UCSD-AML1 (cell line): ENCODE results near the gene TTI1.

Experiments used
- DNase-seq: peaks from one replicate; lab custom pipeline; 2025; ENCODE audit not compliant: unreplicated experiment; lab: John Stamatoyannopoulos, UW

TTI1 gene

GRCh38 chr20:37989601-37990295 is 43.5 kb downstream of the TTI1 start:
- no peak for DNase-seq

DNA sequence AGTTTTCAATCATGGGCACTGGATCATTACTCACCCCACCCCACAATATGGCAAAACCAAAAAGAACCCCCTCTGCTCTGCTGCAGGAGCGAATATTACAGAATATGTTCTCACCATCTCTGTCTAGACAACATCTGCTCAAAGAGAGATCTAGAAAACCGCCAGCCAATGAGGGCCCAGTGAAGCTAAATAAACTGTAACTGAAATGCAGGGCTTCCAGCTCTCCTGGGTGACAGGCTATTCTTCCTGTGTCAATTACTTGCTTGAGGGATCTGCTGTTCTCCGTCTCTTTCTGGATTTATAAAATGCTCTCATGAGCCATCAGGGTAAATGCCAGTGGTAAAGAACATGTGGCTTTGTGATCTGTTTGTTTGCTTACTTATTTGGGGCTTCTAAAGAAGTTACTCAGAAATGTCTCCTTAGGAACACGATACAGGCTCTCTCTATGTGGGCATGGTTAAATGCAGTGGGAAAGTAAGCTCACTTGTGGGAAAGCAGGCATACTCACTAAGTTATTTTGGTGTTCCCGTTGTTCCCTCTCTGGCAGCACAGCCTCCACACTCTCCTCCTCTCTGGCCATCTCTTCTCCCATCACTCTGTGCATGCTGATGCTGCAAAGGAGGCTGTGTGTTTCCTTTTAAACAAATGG is 44.8 kb downstream of the TTI1 start:
- DNase-seq, result no peak

DNA sequence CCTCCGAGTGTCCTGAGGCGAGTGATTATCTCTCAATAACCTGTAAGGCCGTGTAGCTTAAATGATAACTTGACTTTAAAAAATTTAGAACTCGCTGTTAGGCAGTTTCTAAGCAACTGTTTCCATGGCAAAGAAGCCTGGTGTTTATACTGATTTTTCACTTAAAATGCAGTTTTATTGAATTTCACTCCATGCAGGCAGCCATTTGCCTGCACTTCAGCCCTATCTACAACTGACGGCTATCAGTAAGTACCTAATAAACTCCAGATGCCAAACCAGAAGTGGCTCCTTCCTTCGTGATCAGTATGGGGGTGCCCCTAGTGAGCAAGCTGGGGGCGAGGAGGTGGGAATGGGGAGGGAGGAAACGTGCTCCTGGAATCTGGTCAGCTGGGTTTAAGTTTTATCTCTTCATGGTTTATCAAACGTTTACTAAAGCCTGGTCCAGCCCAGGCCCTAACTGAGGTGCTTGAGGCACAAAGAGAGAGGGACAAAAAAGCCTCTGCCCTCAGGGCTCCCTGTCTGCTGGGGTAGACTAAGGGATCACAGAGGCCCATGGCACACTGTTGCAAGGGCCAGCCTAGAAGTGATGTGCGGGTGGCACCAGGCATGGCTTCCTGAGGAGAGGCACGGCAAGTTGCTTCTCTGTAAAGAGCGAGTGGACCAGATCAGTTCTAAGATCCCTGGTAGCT is 45.5 kb downstream of the TTI1 start:
- DNase-seq, result no peak

- DNase-seq, result no peak
These were observed 46.2 kb downstream of the TTI1 start for GRCh38 chr20:37986873-37987601.

DNA sequence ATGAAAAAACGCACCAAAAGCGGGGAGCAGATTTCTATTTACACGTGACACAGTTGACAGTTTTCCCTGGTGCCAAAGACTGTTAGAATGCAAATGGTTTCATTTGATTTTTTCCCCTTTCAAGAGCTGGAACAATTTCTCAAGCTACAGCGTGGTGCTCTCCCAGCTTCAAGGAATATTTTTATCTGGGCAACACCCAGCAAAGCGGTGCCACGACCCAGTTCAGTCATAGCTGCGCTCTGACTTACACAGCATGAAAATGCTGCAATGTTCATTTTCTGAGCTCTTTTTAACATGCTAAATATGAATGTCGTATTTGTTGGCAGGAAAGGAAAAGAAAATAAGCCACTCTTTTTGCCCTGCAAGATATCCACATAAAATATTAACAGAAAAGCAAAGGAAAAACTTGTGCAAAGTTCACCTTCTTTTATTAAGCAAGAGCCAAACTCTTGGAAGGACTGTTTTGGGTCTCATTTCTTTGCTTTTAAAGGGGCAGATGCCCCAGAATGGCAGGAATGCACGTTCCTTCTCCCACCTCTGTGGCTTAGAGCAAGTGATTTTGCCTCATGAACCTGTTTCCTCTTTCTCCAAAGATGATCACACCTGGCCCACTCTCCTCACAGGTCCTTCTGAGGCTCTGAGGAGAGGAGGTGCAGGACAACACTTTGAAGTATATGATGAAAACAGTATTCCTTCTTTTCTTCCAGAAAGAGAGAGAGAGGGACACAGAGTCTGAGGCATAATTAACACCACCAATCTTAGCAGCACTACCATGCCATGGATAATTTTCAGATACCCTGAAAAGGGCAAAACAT is 47.0 kb downstream of the TTI1 start:
- DNase-seq, result no peak

GRCh38 chr20:37984018-37984785 is 49.1 kb downstream of the TTI1 start:
- DNase-seq, result no peak

- DNase-seq, result no peak
These were observed 50.0 kb downstream of the TTI1 start for GRCh38 chr20:37983286-37983685.

DNA sequence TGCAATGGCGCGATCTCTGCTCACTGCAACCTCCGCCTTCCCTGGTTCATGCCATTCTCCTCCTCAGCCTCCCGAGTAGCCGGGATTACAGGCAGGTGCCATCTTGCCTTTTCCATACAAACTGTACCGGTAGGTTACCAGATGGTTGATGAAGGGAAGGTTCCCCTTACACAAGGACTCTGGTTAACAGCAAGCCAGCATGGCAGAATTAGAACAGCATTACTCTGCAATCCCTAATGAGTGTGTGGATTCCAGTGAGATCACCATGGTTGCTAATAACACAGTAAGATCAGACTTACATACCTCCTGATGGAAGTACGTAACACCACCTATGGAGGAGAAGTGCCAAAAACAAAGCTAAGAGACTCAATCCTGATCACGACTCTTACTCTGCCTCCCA is 51.7 kb downstream of the TTI1 start:
- DNase-seq, result no peak

GRCh38 chr20:37980876-37981275 is 52.4 kb downstream of the TTI1 start:
- DNase-seq, result no peak

- DNase-seq, result no peak
These were observed 52.9 kb downstream of the TTI1 start for GRCh38 chr20:37980383-37980782.

- DNase-seq, result no peak
These were observed 54.0 kb downstream of the TTI1 start for GRCh38 chr20:37979021-37979985.

- no peak for DNase-seq
These were observed 55.5 kb downstream of the TTI1 start for GRCh38 chr20:37977786-37978185.

- no peak for DNase-seq
These were observed 55.9 kb downstream of the TTI1 start for GRCh38 chr20:37977338-37977737.

DNA sequence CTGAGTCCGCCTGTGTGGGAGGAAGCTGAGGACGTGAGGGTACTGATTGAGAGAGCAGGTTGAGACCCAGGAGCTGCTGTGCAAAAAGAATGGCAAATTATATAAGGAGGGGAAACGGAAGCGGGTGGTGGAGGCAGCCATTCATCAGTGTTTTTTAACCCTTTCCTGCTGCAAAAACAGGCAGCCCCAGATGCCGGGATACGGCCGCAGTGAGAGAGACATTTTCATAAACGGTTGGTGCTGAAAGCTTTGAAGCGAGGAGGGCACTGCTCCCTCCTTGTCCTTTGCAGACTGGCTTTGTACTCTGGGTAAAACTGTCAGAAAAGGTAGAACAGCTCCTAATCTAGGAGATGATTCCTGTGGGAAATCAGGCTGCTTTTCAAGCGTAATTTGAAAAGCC is 56.4 kb downstream of the TTI1 start:
- DNase-seq, result no peak

GRCh38 chr20:37973059-37973910 is 60.0 kb downstream of the TTI1 start:
- DNase-seq, result no peak

DNA sequence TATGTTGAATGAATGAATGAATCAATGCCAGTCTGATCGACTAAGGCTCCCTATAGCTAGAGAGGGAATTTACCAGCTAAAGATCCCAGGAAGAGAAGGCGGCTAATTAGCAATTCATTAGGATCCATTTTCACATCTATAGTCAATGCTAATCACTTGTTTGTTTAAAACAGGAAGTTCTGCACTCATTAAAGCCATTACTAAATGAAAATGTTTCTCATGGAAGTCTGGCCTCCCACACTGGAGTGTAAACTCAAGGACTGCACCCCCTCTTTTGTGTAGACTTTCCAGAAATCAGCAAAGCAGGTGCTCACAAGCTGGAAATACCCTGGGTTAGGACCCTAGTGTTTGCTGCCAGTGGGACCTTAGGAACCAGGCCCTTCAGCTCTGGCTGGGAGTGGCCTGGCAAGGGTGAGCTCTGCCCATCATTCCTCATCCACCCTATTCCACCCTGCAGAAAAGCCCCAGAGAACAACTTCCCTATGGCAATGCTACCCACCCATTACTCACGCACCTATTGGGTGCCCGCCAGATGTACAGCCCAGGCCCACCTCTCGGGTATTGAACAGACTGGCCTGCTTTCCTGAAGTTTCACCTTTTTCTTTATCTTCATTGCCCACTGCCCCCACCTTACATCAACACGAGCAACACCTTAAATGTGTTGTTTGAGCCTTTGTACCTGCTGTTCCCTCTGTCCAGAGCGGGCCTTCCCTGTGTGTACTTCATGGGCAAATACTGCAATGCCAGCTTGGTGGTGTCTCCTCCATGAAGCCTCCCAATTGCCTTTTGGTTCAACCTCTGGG is 60.8 kb downstream of the TTI1 start:
- no peak for DNase-seq

GRCh38 chr20:37971561-37972127 is 61.6 kb downstream of the TTI1 start:
- DNase-seq, result no peak
